ENCODE results near the gene UBAC2. TPM values are rescaled to one million over a fixed set of nuclear protein-coding genes. Genes with fewer than 3 reads are reported as not detected.
A peak's percentile ranks its signal among the peaks of the same experiment; 100 is the strongest.

UBAC2 gene
- total RNA-seq, 4 donors from 2014 or later, result 41.8 to 51.0 (median 45.5) TPM

- DNase-seq (ENCODE audit: low spot score), result no peak
- no peak for TF ChIP-seq CTCF (IDR thresholded peaks at IDR 0.05)
- no peak for ATAC-seq (ENCODE audit: low FRiP score)
Measured at GRCh38 chr13:99425485-99426341, 225.1 kb downstream of the UBAC2 start.

GRCh38 chr13:99426426-99426825 is 225.8 kb downstream of the UBAC2 start:
- no peak for TF ChIP-seq CTCF (IDR thresholded peaks at IDR 0.05)
- ATAC-seq (ENCODE audit: low FRiP score), result no peak
- DNase-seq (ENCODE audit: low spot score), result no peak

GRCh38 chr13:99429670-99430069 is 229.0 kb downstream of the UBAC2 start:
- DNase-seq (ENCODE audit: low spot score), result no peak
- no peak for ATAC-seq (ENCODE audit: low FRiP score)
- TF ChIP-seq CTCF (IDR thresholded peaks at IDR 0.05), result no peak

GRCh38 chr13:99431927-99432608 is 231.4 kb downstream of the UBAC2 start:
- DNase-seq (ENCODE audit: low spot score) (no peak), ATAC-seq (ENCODE audit: low FRiP score) (no peak)
- no peak for TF ChIP-seq CTCF (IDR thresholded peaks at IDR 0.05)

GRCh38 chr13:99432609-99433542 is 232.2 kb downstream of the UBAC2 start:
- DNase-seq (ENCODE audit: low spot score) (peak; percentile 34), ATAC-seq (ENCODE audit: low FRiP score) (peak; percentile 46)
- no peak for TF ChIP-seq CTCF (IDR thresholded peaks at IDR 0.05)

GRCh38 chr13:99433543-99434075 is 233.0 kb downstream of the UBAC2 start:
- TF ChIP-seq CTCF (IDR thresholded peaks at IDR 0.05), result no peak
- ATAC-seq (ENCODE audit: low FRiP score) (no peak), DNase-seq (ENCODE audit: low spot score) (no peak)

Data from omental fat pad (tissue), 4 donors.